ENCODE measurements around the gene CCR8.

- TF ChIP-seq CTCF (IDR thresholded peaks at IDR 0.05) (no peak), ZFX (IDR thresholded peaks at IDR 0.05; ENCODE audit: borderline replicate concordance) (no peak)
Measured at GRCh38 chr3:39315420-39315819, 14.1 kb upstream of the CCR8 start.

Data from 22Rv1 (cell line).